ENCODE data around the gene CDON.

CDON gene

DNA sequence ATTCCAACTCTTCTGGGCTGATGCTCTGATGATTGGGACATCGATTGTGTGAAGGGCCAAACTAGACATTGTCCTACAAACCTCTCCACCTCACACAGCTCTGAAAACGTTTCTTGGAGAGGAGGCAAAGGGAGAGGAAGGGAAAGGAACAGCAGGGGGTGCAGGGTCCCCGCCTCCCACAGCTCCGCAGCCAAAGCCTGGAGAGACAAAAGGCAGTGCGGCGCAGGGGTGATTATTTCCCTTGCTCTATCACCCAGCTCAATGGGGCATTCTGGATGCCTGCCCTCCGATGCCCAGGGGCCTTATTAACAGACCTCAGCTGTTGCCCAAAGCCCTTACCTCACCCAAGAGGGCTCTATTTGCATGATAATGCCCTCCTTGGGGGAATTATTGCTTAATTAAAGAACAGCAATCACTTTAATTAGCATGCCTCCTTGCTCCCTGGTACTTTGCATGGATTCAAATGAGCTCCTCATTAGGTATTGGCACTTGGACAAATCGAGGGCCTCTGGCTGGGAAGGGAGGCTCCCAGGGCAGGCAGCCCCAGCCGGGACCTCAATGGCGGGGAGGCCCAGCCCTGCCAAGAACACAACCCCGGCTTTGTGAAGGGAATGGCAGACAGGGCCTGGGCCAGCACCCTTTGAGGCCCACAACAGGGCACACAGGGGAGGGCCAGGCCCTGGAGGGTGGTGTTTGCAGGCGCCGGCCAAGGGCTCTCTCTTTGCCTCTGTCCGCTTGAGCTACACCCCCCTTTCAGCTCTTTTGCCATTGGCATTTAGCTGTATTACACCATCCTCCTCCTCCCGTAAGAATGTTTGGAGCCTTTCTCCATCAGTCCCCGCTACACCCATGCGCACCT lies 19.8 kb upstream of the CDON start:
- DNase-seq (ENCODE audit: low spot score) = no peak

DNA sequence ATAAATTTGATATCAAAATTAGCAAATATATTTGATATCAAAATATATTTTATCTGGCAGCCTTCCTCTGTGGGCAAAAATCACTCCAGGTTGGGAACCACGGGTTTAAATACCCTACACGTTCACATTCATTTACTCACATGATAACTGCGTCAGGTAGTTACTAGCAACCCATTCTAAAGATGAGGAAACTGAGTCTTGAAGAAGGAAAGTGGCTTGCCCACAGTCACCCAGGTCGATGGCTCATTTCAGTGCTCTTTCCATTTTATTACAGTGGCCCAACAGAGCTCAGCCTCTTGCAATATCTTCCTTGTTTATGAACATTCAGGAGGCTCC lies 19.2 kb upstream of the CDON start:
- no peak for DNase-seq (ENCODE audit: low spot score)

DNA sequence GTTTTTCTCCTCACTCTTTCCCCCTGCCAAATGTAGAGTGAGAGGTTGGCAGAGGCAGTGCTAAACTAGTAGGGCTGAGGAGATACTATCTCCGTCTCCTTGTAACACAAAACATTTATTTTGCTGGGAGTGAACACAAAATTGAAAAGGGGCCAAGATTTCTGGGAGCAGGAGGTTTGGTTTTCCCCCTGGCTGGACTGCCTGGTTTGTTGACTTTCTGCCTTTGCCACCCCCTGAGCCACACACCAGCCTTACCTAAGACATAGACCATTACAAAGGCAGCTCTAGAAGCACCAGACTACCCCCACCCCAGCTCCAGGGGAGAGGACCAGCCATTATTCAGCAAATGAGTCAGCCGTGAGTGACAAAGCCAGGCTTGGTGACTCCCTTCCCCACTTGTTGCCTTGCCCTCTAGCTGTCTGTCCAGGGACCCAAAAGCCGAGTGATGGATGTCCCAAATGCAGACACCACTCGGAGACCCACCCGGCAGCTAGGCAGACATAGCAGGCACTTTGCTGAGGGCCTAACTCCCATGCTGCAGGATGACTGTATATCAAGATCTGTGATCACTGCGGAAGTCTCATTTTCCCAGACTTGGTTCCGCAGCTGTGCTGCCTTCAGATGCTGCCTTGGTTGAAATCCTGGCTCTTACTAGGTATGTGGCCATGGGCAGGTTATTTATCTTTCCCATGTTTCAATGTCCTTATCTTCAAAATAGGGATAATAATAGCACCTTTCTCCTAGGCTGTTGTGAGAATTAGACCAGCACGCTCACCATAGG lies 17.7 kb upstream of the CDON start:
- no peak for DNase-seq (ENCODE audit: low spot score)

DNA sequence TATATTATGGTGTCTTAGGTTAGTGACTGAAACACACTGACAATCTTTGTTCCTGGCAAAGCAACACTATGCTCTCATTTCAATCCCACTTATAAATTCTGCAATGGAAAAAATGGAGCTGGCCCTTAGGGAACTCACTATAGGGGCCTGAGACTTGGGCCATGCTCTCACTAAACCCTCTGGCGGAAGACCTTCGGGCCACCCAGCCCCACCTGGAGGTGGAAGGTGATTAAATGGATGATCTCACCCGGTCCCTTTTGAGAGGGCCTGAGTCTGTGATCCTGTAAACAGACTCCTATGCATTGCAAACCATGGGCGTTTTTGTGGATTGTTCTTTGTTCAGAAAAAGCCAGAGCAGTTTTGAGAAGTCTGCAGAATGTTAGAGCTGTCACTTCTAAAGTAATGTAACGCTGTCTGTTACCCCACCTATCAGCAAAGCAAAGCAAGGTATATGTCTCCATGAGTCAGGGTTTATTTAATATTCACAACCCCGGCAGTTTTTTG lies 17.0 kb upstream of the CDON start:
- no peak for DNase-seq (ENCODE audit: low spot score)

DNA sequence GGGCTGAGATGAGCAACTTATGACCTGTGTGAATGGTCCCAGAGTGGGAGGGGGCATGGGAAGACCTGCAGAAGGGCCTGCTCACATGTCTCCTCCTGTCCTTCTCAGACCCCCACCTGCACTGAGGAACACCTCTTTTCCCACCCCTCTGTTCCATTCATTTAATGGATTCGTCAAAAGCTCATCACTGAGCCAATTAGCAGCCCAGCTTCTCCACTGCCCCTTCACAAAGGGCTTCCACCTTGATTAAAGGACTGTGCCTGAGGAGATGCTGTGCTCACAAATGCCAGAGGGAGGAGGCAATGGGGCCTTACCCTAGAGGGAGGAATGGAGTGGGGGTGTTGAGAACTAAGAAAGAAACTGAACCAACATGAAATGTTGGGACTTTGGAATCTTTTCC lies 14.0 kb upstream of the CDON start:
- DNase-seq (ENCODE audit: low spot score) = no peak

DNA sequence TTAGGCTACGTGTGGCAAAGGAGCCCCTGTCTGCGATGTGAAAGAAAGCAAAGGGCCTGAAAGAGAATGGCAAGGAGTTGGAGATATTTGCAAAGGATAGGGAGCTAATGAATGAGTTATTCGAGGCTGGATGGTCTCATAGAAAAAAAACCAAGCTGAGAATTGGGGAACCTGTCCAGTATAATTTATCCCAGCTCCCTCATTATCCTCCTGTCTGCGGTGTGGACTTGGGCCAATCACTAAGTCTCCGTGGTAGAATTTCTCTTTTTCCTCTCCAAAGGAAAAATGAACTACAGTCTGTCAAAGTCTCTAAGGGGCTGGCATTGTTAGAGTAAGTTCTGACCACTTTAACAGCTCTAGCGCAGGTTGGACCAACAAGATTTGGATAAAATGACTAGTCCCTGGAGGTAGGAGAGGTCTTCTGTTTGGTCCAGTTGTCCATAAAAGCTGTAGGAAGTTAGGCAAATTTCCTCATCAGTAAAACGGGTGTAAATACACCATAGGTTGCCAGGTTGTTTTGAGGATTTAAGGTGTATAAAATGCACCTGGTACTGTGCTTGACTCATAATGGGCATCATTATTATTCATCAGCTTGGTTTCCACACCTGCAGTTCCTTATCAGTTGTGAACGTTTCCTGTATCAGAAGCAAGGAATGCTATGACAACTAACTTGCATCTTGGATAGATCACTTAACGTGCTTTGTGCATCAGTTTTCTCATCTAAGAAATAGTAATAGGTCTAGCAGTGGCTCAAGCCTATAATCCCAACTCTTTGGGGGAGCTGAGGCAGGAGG lies 10.3 kb upstream of the CDON start:
- DNase-seq (ENCODE audit: low spot score) = no peak

DNA sequence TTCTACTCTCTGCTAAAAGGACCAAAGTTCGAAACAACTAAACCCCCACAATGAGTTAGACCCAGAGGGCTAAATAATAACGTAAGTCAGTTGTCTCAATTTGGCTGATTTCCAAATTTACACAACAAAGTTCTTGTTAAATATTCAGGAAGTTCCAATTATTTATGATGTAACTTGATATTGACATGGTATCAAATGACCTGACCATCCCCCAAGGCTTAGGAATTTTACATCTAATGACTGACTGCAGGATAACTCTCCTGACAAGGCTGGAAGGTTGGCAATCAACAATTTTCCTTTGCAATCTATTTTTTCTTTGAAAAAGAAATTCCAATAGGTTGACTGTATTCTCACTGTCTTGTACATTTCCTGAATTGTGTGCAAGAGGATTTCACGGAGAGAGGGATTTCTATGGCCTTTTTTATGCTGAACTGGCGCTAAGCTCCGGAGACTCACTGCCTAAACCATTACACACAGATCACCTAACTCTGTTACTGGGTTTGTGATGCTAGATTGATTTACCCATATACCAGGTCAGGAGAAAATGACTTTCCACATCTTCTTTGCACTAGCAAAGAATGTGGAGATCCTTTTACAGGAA lies 9.6 kb upstream of the CDON start:
- DNase-seq (ENCODE audit: low spot score) = no peak

DNA sequence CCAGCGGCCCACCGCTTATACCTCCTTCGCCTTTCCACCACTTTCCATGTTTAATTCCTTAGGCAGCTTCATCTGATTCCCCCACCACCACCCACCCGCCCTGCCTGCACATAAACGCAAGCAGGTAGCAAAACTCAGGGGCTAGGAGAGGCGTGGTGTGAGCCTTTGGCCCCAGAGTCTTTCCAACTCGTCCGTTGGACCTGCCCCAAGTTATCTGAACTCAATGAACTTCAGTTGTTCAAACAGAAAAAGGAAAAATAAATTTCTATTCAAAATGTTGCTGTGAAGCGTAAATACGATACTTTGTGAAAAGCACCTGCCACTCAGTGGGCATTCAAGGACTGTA lies 814 bp upstream of the CDON start:
- DNase-seq (ENCODE audit: low spot score) = no peak

DNA sequence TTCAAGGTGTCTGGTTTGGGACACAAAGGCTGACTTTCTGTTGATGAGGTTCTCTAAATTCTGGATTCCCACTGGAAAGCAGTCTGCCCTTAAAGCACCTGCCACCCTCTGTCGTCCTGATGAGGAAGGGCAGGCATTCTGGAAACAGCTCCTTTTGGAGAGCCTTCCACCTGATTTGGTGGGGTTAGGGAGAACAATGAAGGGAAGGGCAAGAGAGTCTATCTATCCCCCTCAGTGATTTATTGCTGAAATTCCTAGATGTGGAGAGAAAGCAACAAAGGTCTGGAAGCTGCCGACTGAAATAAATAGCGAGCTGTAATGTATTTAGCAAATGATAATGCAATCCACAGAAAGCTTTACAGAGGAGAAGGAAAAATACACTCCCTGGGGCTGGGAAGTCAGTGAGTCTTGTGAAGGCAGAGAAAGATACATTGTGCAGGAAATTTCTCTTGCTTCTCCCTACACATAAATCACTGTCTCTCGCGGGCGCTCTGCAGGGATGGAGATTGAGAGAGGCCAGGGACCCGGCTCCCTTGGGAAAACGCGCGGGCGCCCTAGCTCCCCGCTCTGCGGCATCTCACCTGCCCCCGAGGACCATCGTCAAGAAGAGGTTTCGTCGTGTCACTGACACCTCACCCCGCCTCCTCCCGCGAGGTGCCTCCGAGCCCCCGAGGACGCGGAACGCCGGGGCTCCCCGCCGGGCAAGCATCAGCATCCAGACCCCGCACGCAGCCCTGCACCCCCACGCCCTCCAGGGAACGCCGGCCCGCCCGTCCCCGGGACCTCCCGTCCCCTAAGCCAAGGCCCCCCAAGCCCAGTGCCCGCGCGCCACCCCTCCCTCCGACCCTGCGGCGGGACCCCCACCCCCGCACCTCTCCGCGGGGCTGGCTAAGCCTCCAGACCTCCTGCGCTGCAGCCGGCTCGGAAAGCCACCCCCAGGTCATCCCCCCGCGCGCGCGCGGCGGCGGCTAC lies 673 bp downstream of the CDON start:
- peak; percentile 24 for DNase-seq (ENCODE audit: low spot score)

DNA sequence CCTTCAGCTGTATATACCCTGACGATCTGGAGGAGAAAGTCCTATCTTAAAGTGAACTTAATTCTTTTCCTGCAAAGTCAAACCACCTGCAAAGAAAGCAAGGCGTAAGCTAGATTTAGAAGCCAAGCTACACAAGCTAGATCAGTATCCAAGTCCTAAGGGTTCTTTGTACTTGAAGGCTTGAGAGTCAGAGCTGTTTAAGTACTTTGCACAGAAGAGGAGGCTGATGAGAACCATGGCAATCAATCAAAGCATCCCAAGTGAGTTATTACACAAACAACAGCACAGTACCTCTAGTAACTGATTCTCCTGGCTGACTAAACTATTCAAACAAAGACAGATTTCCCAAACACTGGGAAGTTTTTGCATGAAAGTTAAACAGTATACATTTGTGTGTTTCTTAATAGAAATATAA lies 1.9 kb downstream of the CDON start:
- DNase-seq (ENCODE audit: low spot score) = no peak

DNA sequence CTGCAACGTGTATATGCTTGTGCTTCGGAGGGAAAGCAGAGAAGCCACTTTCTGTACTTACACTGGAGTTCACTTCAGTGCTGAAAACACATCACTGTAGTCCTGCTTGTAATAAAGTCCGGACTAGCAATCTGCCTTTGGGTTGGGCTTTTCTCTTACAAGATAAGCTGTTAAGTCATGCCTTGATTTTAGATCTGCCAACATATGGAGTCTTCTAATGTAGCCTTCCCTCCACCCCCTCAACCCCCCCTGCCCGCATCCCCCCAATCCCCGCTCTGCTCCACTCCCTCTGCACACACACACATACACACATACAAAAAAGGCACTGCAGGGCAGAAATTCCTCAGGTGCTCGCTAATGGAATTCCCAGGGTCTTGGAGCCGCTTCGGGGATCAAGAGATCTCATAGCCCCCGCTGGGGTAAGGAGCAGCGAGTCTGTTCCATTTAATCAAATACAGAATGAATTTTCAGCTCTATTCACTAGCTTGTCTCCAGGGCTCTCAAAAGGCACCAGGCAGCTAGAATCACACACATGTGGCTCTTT lies 3.4 kb downstream of the CDON start:
- DNase-seq (ENCODE audit: low spot score) = no peak

DNA sequence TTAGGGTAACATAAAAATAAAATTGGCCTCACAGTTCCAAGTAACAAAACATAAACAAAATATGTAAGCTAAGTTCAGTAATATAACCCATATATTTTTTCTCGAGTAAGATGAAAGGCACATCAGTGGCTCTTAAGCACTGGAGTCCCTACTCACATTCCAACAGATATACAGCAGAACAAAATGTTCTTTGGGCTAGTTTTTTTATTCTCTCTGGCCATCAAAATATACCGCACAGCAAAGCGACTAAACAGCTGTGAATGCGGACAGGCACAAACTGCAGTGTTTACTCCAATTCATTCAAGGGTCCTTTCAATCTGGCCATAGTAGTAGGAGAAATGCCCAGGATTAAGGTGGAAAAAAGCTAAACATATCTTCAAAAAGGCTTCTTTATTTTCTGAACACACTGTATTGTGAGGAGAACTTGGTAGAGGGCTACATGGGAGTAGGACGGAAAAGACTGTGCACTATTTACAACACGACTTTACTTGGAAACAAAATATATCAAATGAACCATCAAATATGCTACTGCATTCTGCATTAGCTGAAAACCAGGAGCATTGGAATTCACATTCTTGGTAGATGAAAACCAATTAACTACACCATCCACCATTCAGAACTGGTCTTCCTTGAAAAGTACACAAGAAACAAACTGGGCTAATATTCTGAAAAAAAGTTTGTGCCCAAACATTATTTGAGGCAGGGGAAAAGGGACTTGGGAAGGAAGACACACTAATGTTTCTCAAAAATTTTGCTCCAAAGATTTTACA lies 4.4 kb downstream of the CDON start:
- DNase-seq (ENCODE audit: low spot score) = no peak

DNA sequence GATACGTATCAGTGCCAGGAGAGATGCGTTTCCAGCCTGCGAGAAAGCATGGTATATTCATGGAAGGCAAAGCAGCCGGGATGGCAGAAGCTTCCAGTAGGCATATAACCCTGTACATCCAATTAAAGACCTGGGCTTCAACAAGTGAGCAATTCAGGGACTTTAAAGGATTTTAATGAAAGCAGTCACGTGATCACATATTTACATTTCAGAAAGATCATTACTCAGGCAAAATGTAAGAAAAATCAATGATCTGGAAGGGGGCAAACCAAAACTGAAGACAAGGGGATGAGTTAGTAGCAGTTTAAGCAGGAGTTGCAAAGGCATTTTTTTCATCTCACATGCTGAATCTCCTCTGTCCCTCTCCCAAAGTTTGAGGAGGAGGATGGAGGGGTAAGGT lies 7.8 kb downstream of the CDON start:
- DNase-seq (ENCODE audit: low spot score) = no peak

DNA sequence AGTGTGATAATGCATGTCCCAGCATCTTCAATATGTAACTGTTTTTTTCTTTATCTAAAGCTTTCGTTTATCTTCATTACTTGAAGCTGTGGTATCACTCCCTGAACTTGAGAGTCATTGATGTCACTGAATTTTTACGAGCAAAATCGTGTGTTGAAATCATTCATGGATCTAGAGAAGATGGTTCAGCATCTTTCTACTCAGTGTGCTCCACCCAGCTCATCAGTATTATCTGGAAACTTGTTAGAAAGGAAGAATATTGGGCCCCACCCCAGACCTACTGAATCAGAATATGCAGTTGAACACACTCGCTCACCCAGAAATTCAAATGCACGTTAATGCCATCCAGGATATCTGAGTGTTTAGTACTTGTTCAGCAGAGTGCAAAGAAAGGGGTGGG lies 8.3 kb downstream of the CDON start:
- DNase-seq (ENCODE audit: low spot score) = no peak

DNA sequence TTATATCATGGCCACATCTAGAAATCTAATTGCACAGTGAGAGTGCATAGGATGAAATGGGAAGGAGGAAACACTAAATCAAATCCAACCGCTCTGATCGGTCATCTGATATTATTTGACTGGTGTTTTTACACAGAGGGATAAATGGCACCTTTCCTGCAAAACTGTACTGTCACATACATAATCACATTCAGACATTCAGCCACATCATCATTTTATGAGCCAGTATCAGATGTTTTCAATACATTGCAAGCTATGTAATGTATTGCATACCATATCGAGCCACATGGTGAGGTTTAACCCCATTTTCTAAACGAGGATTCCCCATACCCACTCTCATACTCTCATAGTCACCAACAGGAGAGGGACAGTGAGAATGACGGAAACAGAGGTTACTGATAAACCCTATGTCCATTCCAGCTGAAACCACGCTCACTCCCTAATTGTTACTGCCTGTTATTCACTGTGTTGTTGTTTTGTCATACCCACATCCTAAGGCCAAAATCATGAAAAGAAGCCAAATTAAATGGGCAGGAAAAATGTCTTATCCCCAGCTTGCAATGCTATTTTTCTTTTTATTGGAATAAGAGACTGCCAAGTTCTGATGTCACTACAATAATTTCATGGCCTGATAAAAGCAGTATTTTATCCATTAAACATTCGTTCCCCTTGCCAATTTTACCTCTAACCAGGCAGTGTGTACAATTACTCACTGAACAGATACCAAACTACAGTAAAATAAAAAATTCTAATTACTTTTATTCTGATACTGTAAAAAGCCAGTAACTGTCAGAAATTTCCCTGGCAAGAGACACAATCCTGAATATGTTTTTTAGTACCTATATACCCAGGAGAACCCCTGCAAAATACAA lies 9.0 kb downstream of the CDON start:
- DNase-seq (ENCODE audit: low spot score) = no peak

DNA sequence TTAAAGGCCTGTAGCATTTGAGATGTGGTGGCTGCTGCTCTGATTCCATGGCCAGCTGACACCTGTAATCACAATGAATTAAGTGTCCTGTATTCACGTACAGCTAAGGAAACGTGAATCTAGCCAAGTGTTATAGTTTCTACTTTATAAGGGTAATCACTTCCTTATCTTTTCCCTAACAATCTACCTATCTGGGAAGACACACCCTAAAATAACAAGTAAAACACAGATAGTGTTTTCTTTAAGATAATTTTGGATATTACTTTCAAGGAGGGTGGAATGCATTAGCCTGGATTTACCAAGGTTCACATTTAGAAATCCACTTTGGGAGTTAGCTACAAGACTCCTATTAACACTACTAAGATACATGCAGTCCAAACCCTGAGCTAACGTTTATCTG lies 11.5 kb downstream of the CDON start:
- no peak for DNase-seq (ENCODE audit: low spot score)

DNA sequence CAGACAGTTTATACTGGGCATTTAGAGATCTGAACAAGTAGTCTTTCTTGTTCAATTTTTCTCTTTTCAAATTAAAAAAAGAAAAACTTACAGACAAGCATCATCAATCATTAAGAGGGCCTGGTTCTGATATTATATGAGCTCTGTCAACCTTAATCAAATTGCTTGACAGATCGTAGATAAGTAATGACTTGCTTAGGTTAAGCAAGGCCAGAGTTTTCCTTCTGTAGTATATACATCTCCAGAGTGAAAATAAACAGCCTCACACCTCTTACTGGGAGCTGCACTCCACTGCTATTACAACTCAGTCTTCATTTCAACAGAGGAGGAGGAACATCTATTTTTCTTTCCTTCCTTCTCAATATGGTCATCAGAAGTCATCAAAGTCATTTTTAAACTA lies 13.5 kb downstream of the CDON start:
- DNase-seq (ENCODE audit: low spot score) = no peak

DNA sequence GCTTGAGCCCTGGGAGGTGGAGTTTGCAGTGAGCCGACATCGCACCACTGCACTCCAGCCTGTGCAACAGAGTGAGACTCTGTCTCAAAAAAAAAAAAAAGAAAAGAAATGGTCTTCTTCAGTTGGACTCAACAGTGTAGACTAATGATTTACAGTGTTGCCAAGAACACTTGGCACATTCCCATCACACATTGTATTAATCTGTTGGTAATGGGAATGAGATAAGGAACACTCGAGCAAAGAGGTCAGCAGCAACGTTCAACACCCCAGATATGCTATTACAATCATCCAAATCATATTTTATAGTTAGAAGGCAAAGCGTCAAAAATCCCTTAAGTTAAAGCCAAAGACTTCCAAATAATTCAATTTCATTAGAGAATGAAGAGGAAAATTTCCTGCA lies 14.5 kb downstream of the CDON start:
- DNase-seq (ENCODE audit: low spot score) = no peak

DNA sequence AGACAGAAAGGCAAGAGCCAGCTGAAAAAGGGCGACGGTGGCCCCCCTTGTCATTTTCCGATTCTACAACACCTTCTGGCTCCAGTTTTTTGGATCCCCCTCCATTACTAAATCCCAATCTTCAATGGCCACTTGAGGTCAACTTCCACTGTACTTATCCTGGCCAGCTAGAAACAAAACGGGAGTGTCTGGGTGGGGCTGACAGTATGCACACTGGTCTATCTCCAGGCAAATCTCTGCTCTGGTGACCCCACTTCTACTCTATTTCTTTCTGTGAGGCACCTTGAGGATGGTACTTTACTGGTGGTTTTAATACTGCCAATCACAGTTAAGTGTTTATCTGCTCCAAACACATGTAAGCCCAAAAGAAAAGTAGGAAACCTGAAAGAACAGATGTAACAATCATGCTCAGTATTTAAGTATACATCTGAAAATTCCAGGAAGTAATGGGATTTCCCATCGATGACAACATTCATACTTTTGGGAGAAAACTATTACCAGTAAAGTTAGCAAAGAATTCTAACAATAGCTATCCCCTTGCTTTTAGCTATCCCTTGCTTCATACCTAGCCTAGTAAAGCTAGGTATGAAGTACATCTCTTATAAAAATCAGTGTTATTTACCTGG lies 16.0 kb downstream of the CDON start:
- DNase-seq (ENCODE audit: low spot score) = no peak

All from germinal center (tissue), 1 donor.